Hepatocyte (in vitro differentiated cells): ENCODE data around the gene IL24. TPM values are rescaled to one million over a fixed set of nuclear protein-coding genes. Genes with fewer than 3 reads are reported as not detected.

Experiments used
- DNase-seq: peaks from one replicate; pipeline ENCODE4 v3.0.0-alpha.2; 2016; ENCODE audit warnings: low spot score
- H2AFZ ChIP-seq: fragments of 200-600 bp; sonication (generic); 2 replicates; pipeline ENCODE4 v1.6.0; 2016; ENCODE audit warnings: antibody characterized with exemption, mild to moderate bottlenecking
- H3K27ac ChIP-seq: fragments of 200-600 bp; sonication (generic); 2 replicates; pipeline ENCODE4 v1.5.1; 2016; ENCODE audit warnings: mild to moderate bottlenecking
- H3K27me3 ChIP-seq: fragments of 200-600 bp; sonication (generic); 2 replicates; pipeline ENCODE4 v1.6.1; 2016
- H3K36me3 ChIP-seq: fragments of 200-600 bp; sonication (generic); replicated peaks from 2 replicates; pipeline ENCODE4 v1.5.1; 2016; ENCODE audit warnings: low read depth; ENCODE audit not compliant: insufficient read depth
- H3K4me1 ChIP-seq: fragments of 200-600 bp; sonication (generic); 2 replicates; pipeline ENCODE4 v1.5.1; 2016; ENCODE audit warnings: mild to moderate bottlenecking, moderate library complexity; ENCODE audit not compliant: insufficient read depth
- H3K4me2 ChIP-seq: fragments of 200-600 bp; sonication (generic); 2 replicates; pipeline ENCODE4 v1.6.0; 2016
- H3K4me3 ChIP-seq: fragments of 200-600 bp; sonication (generic); 2 replicates; pipeline ENCODE4 v1.5.1; 2016; ENCODE audit warnings: mild to moderate bottlenecking
- H3K79me2 ChIP-seq: fragments of 200-600 bp; sonication (generic); 2 replicates; pipeline ENCODE4 v1.6.0; 2017; ENCODE audit warnings: mild to moderate bottlenecking
- H3K9me2 ChIP-seq: fragments of 200-600 bp; sonication (generic); replicated peaks from 2 replicates; pipeline ENCODE4 v1.6.0; 2017; ENCODE audit warnings: mild to moderate bottlenecking; ENCODE audit not compliant: insufficient read depth
- H3K9me3 ChIP-seq: fragments of 200-600 bp; sonication (generic); 2 replicates; pipeline ENCODE4 v1.5.1; 2016; ENCODE audit warnings: low read depth, mild to moderate bottlenecking
- H4K20me1 ChIP-seq: fragments of 200-600 bp; sonication (generic); 2 replicates; pipeline ENCODE4 v1.6.0; 2016; ENCODE audit warnings: mild to moderate bottlenecking; ENCODE audit not compliant: insufficient read depth, poor library complexity, severe bottlenecking
- CTCF ChIP-seq: fragments of 200-600 bp; sonication (generic); IDR thresholded peaks from 2 replicates; pipeline ENCODE4 v1.5.1; 2016; ENCODE audit warnings: antibody characterized with exemption, mild to moderate bottlenecking; ENCODE audit not compliant: poor library complexity
- EZH2 ChIP-seq: fragments of 200-600 bp; sonication (generic); IDR thresholded peaks from 2 replicates; pipeline ENCODE4 v1.6.1; 2016; ENCODE audit warnings: antibody characterized with exemption, mild to moderate bottlenecking, borderline replicate concordance
- EZH2phosphoT487 ChIP-seq: fragments of 200-600 bp; sonication (generic); IDR thresholded peaks from one replicate; pipeline ENCODE4 v1.6.1; 2018; ENCODE audit warnings: antibody characterized with exemption, mild to moderate bottlenecking, low read depth, moderate library complexity; ENCODE audit not compliant: unreplicated experiment, severe bottlenecking
- whole genome bisulfite sequencing: methylation state at CpG from one replicate; pipeline ENCODE4 v1.1.6; 2016; ENCODE audit warnings: low lambda C conversion rate; ENCODE audit errors: missing lambda C conversion rate; 5-methylcytosine and 5-hydroxymethylcytosine counted together
- polyA plus RNA-seq: library from polyadenylated mRNA; unstranded; fragments of >200 nt; fragmentation: Nextera tagmentation; extraction: Ambion mirVana; gene quantifications from 2 replicates; pipeline ENCODE4 v1.2.1, GENCODE V29; 2016
- total RNA-seq: library from RNA; depleted of rRNA; stranded (reverse); fragments of >200 nt; gene quantifications from 2 replicates; pipeline ENCODE4 v1.2.3, GENCODE V29; 2014

The IL24 gene
- total and polyA plus RNA-seq, 2 experiments from 2014 or later: not detected

- WGBS: 81% methylated on average over 2 of the region's 2 CpGs
- H2AFZ ChIP-seq: no peak overlapping the region
Measured at GRCh38 chr1:206893380-206893779, 3.9 kb upstream of the IL24 start.

GRCh38 chr1:206895325-206895724 lies 1.9 kb upstream of the IL24 start:
- Histone ChIP-seq H3K27ac (peak overlapping the region; percentile 40), H3K36me3 (no peaks in the 10 kb centered on the region), H3K4me3 (no peak overlapping the region), H2AFZ (no peak overlapping the region), H3K4me1 (peaks cover 5% of the 10 kb centered on the region), H3K79me2 (no peaks in the 10 kb centered on the region), H3K4me2 (no peak overlapping the region), H3K9me3 (no peaks in the 10 kb centered on the region), H3K27me3 (peaks cover 16% of the 10 kb centered on the region), H3K9me2 (no peaks in the 10 kb centered on the region), H4K20me1 (no peaks in the 10 kb centered on the region)
- TF ChIP-seq CTCF: no peak
- TF ChIP-seq EZH2: no peak
- no peak for TF ChIP-seq EZH2phosphoT487
- 62% methylated on average over 3 of the region's 3 CpGs for WGBS
- DNase-seq: no peak

More at GRCh38 chr1:206893380-206893779, 3.9 kb upstream of the IL24 start:
- Histone ChIP-seq H3K4me2 (no peak overlapping the region), H3K4me1 (peaks cover 8% of the 10 kb centered on the region), H3K36me3 (no peaks in the 10 kb centered on the region), H3K4me3 (no peak overlapping the region), H3K9me3 (no peaks in the 10 kb centered on the region), H3K9me2 (no peaks in the 10 kb centered on the region), H4K20me1 (no peaks in the 10 kb centered on the region), H3K79me2 (no peaks in the 10 kb centered on the region), H3K27me3 (peaks cover 11% of the 10 kb centered on the region), H3K27ac (no peak overlapping the region)
- TF ChIP-seq EZH2phosphoT487 (no peak), CTCF (no peak), EZH2 (no peak)
- DNase-seq: no peak

GRCh38 chr1:206895837-206896242 lies 1.4 kb upstream of the IL24 start:
- H3K9me2 ChIP-seq: no peaks in the 10 kb centered on the region
- no peaks in the 10 kb centered on the region for H4K20me1 ChIP-seq
- DNase-seq: no peak
- H3K4me1 ChIP-seq: peaks cover 5% of the 10 kb centered on the region
- H3K27ac ChIP-seq: peak overlapping the region; percentile 50
- H3K4me2 ChIP-seq: no peak overlapping the region
- TF ChIP-seq EZH2 (no peak), EZH2phosphoT487 (no peak), CTCF (no peak)
- no peaks in the 10 kb centered on the region for H3K79me2 ChIP-seq
- peaks cover 16% of the 10 kb centered on the region for H3K27me3 ChIP-seq
- H3K9me3 ChIP-seq: no peaks in the 10 kb centered on the region
- no peaks in the 10 kb centered on the region for H3K36me3 ChIP-seq
- 30% methylated on average over 3 of the region's 3 CpGs for WGBS
- H3K4me3 ChIP-seq: no peak overlapping the region
- no peak overlapping the region for H2AFZ ChIP-seq

DNA sequence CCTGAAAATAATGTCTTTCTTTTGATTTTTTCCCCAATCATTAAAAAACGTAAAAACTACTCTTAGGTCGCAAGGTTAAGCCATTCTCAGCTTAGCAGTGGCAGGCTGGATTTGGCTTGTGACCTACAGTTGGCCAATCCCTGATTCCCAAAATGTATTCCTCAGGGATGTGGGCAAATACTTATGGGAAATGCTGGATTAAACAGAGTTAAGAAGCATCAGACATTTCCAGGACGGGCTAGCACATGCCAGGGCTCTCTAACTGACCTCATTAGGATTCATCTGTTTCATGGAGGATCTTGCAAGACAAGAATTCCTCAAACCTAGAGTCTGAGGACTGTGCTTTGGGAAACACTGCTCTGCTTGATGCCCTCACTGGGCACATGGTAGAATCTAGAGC lies 982 bp upstream of the IL24 start:
- Histone ChIP-seq H3K4me2 (no peak overlapping the region), H3K9me2 (no peaks in the 10 kb centered on the region), H3K4me3 (no peak overlapping the region), H3K79me2 (no peaks in the 10 kb centered on the region), H4K20me1 (no peaks in the 10 kb centered on the region), H3K36me3 (no peaks in the 10 kb centered on the region), H3K4me1 (peaks cover 5% of the 10 kb centered on the region), H3K27me3 (peaks cover 16% of the 10 kb centered on the region), H3K27ac (peak overlapping the region; percentile 50), H3K9me3 (no peaks in the 10 kb centered on the region), H2AFZ (no peak overlapping the region)
- TF ChIP-seq EZH2 (no peak), EZH2phosphoT487 (no peak), CTCF (no peak)
- no peak for DNase-seq
- 71% methylated on average over 3 of the region's 3 CpGs for WGBS
